Right kidney (tissue), 1 donor: ENCODE measurements around the gene RDH8.
"Not testable (repeated sequence)": the region's sequence is repeated elsewhere in the genome, so short reads cannot be mapped to it uniquely, and the experiment has no call there.

ENCODE experiments used
- DNase-seq: peaks from one replicate; pipeline ENCODE4 v3.0.0-alpha.2; 2016

Gene RDH8

DNA sequence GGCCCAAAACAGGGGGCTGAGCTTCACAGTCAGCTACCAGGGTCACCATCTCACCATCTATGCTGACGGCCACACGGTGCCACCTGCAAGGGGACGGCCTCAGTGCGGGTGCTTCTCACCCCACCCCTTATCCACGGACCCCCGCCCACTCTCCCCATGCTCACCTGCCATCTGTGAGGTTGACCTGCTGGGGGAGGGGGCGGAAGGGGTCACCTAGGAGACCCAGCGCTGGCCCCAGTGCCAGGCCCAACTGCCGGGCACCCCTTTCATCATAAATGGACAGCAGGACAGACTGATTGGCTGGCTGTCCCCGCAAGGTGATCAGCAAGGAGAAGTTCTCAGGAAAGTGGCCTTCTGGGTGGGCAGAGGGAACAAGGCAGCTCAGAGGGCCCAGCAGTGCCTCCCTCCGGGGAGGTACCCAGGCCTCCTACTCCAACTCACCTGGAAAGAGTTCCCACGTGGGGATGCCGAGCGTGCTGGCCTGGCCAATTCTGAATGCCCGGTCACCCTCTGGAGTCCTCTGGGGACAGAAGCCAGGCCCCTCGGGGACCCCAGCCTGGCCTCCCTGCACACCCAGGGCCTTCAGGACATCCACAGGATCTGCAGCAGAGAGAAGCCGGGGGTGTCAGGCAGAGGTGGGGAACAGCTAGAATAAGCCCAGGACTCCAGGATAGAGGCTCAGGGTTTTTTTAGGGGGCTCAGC lies 7.5 kb upstream of the RDH8 start:
- no peak for DNase-seq

DNA sequence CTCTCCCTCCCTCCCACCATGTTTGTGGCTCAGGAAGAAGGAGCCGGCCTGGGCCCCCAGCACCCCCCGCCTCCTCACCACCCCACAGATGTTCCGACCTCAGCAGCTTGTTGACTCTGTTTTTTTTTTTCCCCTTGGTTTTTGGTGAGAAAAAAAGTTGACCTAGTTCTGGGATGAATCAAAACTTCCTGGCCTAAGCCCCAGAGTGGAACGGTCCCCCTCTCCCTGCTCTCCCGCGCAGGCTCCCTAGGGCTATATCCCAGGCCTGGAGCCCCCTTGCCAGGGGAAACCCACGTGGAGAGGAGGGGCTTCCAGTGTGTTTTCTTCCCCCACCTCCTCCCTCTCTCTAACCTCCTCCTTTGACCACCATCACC lies 7.0 kb upstream of the RDH8 start:
- no peak for DNase-seq

DNA sequence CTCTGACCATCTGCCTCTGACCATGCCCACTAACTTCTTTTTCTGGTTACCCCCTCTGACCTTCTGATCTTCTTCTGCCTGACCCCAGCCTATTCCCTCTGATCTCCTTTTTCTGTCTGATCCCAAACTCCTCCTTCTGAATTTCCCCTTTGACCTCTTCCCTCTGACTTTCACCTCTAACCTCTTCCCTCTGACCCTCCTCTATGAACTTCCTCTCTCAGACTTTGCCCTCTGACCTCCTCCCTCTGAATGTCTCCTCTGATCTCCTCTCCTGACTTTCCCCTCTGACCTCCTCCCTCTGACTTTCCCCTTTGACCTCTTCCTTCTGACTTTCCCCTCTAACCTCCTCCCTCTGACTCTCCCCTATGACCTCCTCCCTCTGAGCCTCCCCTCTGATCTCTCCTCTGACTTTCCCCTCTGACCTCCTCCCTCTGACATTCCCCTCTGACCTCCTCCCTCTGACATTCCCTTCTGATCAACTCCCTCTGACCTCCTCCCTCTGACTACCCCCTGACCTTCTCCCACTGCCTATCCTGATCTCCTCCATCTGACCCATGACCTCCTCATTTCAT lies 6.4 kb upstream of the RDH8 start:
- no peak for DNase-seq

DNA sequence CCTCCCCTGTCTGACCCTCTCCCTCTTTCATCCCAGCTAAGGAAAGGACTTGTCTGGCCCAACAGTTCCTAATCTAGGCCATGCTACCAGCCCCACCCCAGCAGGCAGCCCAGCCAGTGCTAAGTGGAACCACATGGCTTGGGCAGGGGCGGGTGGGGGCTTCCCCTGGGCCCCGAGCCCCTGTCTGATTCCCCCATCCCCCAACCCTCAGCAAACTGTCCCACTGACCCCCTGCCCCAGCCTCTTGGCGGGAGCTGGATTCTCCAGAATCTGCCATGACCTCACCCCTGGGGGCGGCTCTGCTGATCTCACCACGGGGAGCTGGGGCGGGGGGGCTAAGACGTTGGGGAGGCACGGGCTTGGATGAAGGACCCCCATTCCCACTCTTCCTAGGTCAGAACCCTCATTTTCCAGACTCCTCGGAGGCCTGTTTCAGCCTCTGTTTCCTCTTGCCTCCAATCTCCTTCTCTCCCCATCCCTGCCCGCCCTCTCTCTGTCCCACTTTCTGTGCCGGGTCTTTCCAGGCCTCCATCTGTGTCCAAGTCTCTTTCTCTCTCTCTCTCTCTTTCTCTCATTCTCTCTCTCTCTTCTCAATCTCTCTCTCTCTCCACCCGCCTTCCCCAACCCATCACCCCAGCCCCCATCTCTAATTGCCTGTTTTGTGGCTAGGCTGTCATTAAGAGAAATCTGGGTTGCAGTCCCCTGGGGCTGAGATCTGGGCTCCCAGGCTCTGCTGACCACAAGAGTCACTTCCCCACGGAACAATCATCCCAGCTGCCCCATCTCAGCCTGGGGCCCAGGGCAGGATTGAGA lies 5.7 kb upstream of the RDH8 start:
- DNase-seq: peak; percentile 20

DNA sequence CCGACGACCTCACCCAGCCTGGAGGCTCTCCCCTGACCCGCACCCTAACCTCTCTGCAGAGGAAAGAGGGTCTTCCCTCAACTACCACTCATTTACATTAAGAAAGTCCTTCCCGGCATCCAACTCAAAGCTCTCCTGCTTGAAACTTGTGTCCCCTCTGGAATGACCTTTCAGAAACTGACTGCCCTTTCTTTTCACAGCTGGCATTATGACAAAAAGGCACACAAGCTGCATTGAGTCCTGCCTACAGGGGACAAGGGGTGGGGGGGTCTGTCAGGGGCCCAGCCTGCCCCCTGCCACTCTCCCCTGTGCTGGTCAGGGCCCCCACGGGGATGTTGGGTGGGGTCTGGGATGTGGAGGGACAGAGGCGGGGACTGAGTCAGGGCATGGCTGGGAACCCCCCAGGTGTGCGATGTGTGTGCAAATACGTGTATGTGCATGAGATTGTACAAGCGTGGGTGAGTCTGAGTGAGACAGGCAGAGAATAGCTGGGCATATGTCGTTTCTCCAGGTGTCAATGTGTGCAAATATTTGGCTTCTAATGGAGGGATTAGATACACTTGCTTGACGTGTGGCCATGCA lies 5.0 kb upstream of the RDH8 start:
- DNase-seq: no peak

DNA sequence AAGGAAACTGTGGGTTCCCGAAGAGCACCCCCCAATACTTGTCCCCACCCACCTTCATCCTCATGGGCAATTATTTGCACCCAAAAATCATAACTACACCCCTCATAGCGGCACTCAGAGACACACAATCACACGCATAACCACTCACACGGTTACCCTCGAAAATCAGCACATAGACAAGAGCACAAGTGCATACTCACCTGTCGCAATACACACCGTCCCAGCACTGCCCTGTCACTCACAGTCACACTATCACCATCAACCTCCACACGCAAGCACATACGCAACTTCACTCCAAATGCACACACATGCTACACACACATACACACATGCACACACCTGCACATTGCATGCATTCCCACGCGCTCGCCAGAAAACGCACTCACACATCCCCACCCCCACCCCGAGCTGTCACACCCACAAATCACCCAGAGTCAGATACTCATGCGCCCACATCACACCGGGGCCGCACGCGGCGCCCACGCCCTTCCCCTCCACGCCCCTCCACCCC lies 3.5 kb upstream of the RDH8 start:
- DNase-seq: peak; percentile 11

DNA sequence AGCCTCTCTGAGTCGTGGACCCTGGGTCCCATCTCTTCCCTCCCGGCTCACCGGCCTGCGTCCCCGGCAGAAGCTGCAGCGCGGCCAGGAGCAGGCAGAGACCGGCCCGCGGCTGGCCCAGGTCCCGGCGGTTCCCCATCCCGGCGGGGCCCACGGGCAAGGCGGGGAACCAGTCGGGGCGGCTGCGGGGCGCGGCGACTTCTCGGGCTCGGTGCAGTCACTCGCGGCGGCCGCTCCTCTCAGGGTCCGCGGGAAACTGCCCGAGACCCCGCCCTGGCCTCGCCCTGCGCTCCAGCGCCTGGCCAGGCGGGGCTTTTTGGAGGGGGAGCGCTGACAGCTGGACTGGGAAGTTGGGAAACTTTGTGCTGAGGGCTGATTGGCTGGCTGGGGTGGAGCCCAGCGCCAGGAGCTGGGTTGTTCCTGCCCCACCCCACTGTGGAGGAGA lies 3.0 kb upstream of the RDH8 start, which contains the start of gene COL5A3:
COL5A3 (minus strand) TSS at position 258 of the 445 bp plus-strand sequence; CDS start at position 139, 119 bp downstream.
- peak; percentile 12 for DNase-seq

DNA sequence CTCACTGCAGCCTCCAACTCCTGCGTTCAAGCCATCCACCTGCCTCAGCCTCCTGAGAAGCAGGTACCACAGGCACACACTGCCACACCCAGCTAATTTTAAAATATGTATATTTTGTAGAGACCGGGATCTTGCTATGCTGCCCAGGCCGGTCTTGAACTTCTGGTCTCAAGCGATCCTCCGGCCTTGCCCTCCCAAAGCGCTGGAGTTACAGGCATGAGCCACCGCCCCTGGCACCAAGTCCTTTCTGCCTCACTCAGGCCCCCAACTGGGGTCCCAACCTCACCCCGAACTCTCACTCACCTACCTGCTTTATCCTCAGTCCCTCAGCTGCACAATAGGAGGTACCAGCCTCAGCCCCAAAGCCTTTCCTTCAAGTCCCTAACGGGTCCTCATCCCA lies 2.3 kb upstream of the RDH8 start:
- no peak for DNase-seq

DNA sequence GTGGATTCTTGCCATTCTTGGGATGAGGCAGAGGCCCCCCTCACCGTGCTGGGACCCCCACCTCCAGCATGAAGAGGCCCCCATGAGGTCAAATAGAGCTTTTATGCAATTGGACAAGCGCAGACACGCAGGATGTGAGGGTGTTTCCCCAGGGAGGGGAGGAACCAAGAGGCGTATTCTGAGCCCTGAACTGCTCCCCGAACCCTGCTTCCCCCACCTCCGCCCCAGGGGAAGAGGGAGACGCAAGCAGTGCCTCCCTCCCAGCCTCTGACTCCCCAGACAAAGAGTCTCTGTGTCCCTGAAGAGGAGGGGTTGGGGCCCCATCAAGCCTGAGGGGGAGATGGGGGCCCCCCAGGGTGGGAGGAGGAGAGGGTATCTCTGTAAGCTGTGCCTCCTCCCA lies 1.3 kb upstream of the RDH8 start:
- DNase-seq: no peak

DNA sequence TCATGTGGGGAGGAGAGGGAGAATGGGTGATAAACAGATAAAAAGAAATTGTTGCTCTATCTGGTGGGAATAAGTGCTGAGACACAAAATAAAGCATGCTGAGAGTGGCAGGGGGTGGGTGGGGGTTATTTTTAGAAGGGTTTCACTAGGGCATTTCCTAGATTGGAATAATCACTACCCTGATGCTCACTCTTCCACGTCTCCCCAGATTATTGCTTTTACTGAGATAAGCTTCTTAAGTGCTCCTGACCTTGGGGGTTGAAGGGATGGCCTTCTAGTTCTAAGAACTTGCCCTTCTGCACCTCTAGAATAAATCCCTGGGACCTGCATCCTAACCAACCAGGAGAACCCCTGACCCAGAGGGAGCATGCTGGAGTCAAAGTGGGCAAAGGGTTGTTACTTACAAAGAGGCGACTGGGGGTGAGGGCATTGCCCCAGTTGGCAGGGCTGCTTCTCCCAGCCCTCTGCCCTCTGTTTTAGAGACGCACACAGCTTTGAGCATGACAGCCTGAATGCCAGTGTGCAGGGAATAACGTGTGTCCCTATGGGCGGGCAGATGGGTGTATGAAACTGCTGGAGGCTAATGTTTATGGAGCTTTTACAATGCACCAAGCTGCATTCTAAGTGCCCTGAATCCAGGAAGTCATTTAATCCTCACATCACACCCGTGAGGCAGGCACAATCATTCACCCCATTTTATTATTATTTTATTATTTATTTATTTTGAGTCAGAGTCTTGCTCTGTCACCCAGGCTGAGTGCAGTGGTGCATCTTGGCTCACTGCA lies 743 bp downstream of the RDH8 start:
- no peak for DNase-seq

DNA sequence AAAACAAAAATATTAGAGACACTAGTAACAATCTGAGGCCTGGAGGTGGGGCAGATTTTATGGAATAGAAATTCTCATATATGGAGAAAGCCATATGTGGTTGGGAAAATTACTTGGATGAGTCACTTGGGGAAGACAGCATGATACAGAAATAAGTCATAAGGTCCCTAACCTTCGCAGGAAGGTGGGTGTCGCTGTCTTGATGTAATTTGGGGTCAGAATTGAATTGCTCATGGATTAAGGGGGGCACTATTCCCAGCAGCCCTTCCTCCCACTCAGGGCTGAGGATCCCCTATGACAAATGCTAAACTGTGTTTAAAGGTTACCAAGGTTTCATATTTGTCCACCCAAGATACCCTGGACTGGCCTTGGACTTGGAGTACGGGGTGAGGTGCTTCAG lies 5.0 kb downstream of the RDH8 start:
- no peak for DNase-seq

DNA sequence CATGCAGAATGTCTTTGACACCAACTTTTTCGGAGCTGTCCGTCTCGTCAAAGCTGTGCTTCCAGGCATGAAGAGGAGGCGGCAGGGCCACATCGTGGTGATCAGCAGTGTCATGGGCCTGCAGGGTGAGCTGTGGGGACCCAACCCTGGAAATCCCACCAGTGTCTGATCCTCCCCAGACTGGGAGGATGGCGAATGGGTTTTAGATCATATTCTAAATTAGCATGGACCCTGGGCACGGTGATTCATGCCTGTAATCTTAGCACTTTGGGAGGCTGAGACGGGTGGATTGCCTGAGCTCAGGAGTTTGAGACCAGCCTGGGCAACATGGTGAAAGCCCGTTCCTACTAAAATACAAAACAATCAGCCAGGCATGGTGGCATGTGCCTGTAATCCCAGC lies 5.5 kb downstream of the RDH8 start:
- DNase-seq: no peak

DNA sequence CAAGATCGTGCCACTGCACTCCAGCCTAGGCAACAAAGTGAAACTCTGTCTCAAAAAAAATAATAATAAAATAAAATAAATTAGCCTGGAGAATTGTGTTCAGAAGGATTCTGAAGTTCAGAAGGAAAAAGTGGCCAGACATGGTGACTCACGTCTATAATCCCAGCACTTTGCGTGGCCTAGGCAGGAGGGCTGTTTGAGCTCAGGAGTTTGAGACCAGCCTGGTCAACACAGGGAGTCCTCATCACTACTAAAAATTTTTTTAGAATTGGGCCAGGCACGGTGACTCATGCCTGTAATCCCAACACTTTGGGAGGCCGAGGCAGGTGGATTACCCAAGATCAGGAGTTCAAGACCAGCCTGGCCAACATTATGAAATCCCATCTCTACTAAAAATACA lies 6.0 kb downstream of the RDH8 start:
- DNase-seq: no peak

DNA sequence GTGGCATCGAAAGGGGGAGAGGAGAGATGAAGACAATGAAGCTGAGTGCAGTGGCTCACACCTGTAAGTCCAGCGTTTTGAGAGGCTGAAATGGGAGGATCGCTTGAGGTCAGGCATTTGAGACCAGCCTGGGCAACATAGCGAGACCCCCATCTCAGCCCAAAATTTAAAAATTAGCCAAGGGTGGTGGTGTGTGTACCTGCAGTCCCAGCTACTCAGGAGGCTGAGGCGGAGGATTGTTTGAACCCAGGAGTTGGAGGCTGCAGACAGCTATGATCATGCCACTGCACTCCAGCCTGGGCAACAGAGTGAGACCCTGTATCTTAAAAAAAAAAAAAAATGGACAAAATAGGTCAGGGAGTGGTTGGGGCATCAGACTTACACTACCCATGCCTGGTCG lies 7.6 kb downstream of the RDH8 start:
- no peak for DNase-seq

DNA sequence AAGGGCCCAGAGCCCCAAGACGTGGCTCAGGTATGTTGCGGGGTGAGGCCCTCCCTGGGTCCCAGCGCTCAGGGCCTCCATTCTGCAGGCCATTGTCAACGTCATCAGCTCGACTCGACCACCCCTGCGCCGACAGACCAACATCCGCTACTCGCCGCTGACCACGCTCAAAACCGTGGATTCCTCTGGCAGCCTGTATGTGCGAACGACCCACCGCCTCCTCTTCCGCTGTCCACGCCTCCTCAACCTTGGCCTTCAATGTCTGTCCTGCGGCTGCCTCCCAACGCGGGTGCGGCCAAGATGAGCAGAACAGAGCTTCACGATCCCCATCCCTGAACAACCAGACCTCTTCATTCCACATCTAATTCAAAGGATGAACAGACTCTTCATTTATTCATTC lies 8.2 kb downstream of the RDH8 start:
- no peak for DNase-seq

DNA sequence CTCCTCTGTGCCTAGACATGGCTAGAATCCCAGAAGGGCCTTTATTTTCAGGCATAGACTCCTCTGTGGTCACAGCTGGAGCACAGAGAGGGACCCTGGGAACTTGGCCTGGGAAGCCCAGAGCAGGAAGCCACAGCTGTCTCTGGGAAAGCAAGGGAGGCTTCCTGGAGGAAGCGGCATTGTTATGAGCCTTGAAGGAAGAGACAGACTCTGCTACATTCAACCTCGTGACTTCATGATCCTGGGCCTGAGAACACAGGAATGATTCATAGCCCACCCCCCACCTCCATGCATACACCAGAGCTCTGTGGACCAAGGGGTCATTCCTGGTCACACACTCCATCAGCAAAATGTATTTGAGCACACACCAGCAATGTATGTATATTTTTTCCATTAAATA lies 8.6 kb downstream of the RDH8 start:
- DNase-seq: no peak

DNA sequence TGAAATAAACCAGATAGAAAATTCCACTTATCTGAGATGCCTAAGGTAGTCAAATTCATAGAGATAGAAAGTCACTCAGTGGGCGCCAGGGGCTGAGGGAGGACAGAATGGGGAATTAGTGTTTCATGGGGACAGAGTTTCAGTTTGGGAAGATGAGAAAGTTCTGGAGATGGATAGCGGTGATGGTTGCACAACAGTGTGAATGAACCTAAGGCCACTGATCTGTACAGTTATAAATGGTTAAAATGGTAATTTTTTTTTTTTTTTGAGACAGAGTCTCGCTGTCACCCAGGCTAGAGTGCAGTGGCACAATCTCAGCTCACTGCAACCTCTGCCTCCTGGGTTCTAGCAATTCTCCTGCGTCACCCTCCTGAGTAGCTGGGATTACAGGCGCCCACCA lies 9.8 kb downstream of the RDH8 start:
- DNase-seq: not testable (repeated sequence)

DNA sequence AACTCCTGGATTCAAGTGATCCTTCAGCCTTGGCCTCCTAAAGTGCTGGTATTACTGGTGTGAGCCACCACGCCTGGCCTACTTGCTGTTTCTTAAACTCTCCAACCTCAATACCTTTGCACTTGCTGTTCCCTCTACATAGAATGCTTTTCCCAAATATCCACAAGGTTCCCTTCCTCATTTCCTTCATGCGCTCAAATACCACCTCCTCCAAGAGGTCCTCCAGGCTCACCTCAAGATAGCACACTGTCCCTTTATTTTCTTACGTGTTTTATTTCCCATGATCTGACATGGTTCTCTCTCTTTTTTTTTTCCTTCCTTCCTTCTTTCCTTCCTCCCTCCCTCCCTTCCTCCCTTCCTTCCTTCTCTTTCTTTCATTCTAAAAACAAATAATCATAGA lies 13.5 kb downstream of the RDH8 start:
- DNase-seq: no peak

DNA sequence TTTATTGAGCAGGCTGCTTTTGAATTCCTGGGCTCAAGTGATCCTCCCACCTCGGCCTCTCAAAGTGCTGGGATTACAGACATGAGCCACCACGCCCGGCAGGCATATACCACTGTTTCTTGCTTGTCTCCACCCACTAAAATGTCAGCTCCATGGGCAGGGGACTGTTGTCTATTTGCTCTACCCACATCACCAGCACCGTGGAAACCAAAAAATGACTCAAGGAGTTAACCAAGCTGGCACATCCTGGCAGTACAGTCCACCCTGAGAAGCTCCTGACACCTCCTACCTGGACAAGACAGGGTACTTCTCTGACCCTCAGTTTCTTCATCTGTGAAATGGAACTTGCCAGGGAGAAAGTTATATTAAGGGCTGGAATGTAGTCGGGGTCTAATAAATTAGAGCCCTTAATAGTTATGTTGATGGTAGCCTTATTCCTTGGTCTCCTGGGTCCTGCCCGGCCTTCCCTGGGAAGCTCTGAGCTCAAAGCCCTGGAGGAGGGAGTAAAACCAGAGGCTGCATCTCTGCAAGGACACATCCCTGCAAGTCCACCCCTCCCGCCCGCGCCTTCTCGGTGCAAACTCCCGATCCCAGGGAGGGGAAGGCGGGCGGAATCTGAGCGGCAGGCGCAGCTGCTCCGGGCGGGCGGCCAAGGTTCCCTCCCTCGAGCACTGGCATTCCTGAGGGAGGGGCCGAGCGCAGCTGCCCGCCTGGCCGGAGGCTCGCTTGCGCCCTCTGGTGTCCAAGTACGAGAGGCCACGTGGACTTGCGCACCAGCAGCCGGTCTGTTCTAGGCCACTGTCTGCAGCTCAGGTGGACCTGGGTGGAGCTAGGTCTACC lies 14.1 kb downstream of the RDH8 start:
- peak; percentile 85 for DNase-seq

DNA sequence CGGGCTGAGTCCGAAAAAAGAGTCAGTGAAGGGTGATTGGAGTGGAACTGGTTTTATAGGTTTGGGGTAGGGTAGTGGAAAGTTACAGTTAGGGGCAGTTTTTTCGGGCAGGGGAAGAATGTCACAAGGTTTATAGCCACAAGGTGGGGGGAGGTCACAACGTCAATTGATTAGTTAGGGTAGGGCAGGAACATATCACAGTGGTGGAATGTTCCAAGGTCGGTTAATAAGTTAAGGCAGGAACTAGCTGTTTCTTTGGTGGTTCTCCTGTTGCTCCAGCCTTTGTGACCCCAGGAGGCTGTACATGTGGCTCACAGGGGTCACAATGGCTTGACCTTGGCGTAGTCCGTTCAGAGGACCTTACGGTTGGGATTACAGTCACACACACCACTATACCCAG lies 20.3 kb downstream of the RDH8 start:
- no peak for DNase-seq

DNA sequence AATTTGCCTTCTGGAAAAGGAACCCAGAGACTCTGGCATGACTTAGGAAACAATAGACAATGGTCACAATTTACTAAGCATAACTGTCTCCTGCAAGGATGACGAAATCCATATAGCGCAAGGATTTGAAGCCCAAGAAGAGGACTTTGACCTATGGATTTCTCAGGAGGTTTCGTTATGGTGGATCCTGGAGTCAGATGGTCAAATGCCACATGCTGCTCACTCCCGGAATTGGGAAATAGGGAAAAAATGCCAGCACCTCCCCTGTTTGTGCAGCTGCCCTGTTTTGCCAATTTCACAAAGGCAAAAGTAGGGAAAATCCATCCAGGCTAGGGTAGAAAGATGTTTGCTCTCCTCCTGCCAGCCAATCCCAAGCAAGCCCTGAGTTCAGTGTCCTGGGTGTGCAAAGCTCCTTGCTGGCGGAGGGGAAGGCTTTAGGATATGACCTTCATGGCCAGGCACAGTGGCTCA lies 23.4 kb downstream of the RDH8 start:
- DNase-seq: no peak
